K562 (cell line): ENCODE results near the gene PI4K2A. TPM values are rescaled to one million over a fixed set of nuclear protein-coding genes. Genes with fewer than 3 reads are reported as not detected.

Experiments used
- ATAC-seq: fragments of 200-7000 bp; cut with Tn5 transposase; 3 replicates; pipeline ENCODE4 v1.9.1; 2020; ENCODE audit warnings: moderate library complexity
- BruUV-seq: library from RNA; stranded (reverse); fragments of 400-500 nt; replicated peaks from 2 replicates; lab custom pipeline; 2021; lab: Mats Ljungman, UMichigan
- CTCF ChIA-PET: fragments of 300-600 bp; formaldehyde crosslinking; extraction: SDS; loops from one replicate; lab custom pipeline; 2021; ENCODE audit warnings: low intra/inter-chr PET ratio; lab: Yijun Ruan, JAX
- POLR2A ChIA-PET: fragments of 300-600, 350-650 bp; sonication (Branson Sonifier 250); formaldehyde crosslinking; extraction: SDS; loops from one replicate; lab custom pipeline; 2021; ENCODE audit warnings: antibody characterized with exemption, inconsistent platforms; lab: Yijun Ruan, JAX
- DNase-seq, 4 experiments: peaks; one replicate each; pipeline versions ENCODE4 v3.0.0 to v3.0.0-alpha.2; 2011 to 2018; ENCODE audit warnings: low spot score in 3 of 4, mixed read lengths in 3 of 4; ENCODE audit errors: extremely low read depth in 1 of 4
- FAIRE-seq: peaks from 2 replicates; lab custom pipeline; 2011; peaks lifted over from hg19 to GRCh38; lab: Jason Lieb, UNC
- H2AFZ ChIP-seq: 2 replicates; pipeline ENCODE4 v1.6.0; 2011; ENCODE audit warnings: low read depth, low read length, control low read depth, inconsistent platforms
- H3K27ac ChIP-seq: fragments of 200-600 bp; 3 replicates; pipeline ENCODE4 v1.8.0; 2011; ENCODE audit warnings: low read depth, mild to moderate bottlenecking, control low read depth, inconsistent platforms, low read length, moderate library complexity, mixed read lengths; ENCODE audit errors: extremely low read depth
- H3K27me3 ChIP-seq, 2 experiments: fragments of 300-600 bp in 1 of 2; 2 replicates in 1 of 2; 3 replicates in 1 of 2; pipeline versions ENCODE4 v1.6.0 to v1.8.0; 2011; ENCODE audit warnings: inconsistent platforms in 2 of 2, low read length in 2 of 2, mild to moderate bottlenecking in 1 of 2, mixed read lengths in 1 of 2, moderate library complexity in 1 of 2; ENCODE audit not compliant: control insufficient read depth in 2 of 2, insufficient read depth in 2 of 2
- H3K36me3 ChIP-seq: fragments of 300-600 bp; 3 replicates; pipeline ENCODE4 v1.8.0; 2011; ENCODE audit warnings: mild to moderate bottlenecking, low read length, inconsistent platforms; ENCODE audit not compliant: control insufficient read depth, insufficient read depth
- H3K4me1 ChIP-seq, 2 experiments: fragments of 200-600 bp in 1 of 2; replicated peaks in 1 of 2; 2 replicates in 1 of 2; 3 replicates in 1 of 2; pipeline versions ENCODE4 v1.5.1 to v1.8.0; 2011; ENCODE audit warnings: inconsistent platforms in 2 of 2, low read length in 2 of 2, mild to moderate bottlenecking in 1 of 2, mixed read lengths in 1 of 2, moderate library complexity in 1 of 2; ENCODE audit not compliant: control insufficient read depth in 2 of 2, insufficient read depth in 2 of 2
- H3K4me2 ChIP-seq: 2 replicates; pipeline ENCODE4 v1.6.1; 2011; ENCODE audit warnings: low read length, control low read depth, inconsistent platforms, mixed read lengths; ENCODE audit not compliant: insufficient read depth
- H3K4me3 ChIP-seq: fragments of 200-600 bp; sonication (generic), shearing (Covaris generic); 2 replicates; pipeline ENCODE4 v1.5.1; 2016; ENCODE audit warnings: control low read depth, inconsistent platforms
- H3K79me2 ChIP-seq: fragments of 200-600 bp; 3 replicates; pipeline ENCODE4 v1.8.0; 2011; ENCODE audit warnings: low read length, inconsistent platforms; ENCODE audit not compliant: control insufficient read depth, insufficient read depth
- H3K9ac ChIP-seq, 2 experiments: 2 replicates each; pipeline versions ENCODE4 v1.6.0 to v1.6.1; 2011; ENCODE audit warnings: low read depth in 2 of 2, low read length in 2 of 2, control low read depth in 1 of 2, inconsistent platforms in 1 of 2, mild to moderate bottlenecking in 1 of 2, mixed read lengths in 1 of 2; ENCODE audit not compliant: insufficient read depth in 1 of 2
- H3K9me1 ChIP-seq: one replicate; pipeline ENCODE4 v1.6.0; 2011; ENCODE audit warnings: inconsistent platforms, mild to moderate bottlenecking, low read length, moderate library complexity; ENCODE audit not compliant: control insufficient read depth, insufficient read depth
- H3K9me3 ChIP-seq: replicated peaks from 2 replicates; pipeline ENCODE4 v1.5.1; 2011; ENCODE audit warnings: low read depth, low read length, inconsistent platforms; ENCODE audit not compliant: control insufficient read depth, insufficient read depth
- H4K20me1 ChIP-seq: replicated peaks from 2 replicates; pipeline ENCODE4 v1.6.1; 2011; ENCODE audit warnings: low read length, inconsistent platforms, mixed read lengths; ENCODE audit not compliant: control insufficient read depth, insufficient read depth
- DDX20 ChIP-seq: fragments of 450-650 bp; IDR thresholded peaks from 2 replicates; pipeline ENCODE4 v1.6.1; 2016; ENCODE audit warnings: missing genetic modification characterization, low read depth, mild to moderate bottlenecking, missing compliant biosample characterization, moderate library complexity
- FOXJ2 ChIP-seq: fragments of 200-800 bp; sonication (Bioruptor generic); IDR thresholded peaks from 2 replicates; pipeline ENCODE4 v1.6.1; 2016; ENCODE audit warnings: missing genetic modification characterization, missing compliant biosample characterization
- LARP7 ChIP-seq: fragments of 450-650 bp; IDR thresholded peaks from 2 replicates; pipeline ENCODE4 v1.6.1; 2016
- NCOA1 ChIP-seq: fragments of 450-650 bp; IDR thresholded peaks from 2 replicates; pipeline ENCODE4 v1.6.1; 2016; ENCODE audit warnings: low read depth
- NCOA2 ChIP-seq, 2 experiments: fragments of 450-650 bp; IDR thresholded peaks; 2 replicates each; pipeline ENCODE4 v1.6.1; 2018; ENCODE audit warnings: mild to moderate bottlenecking in 2 of 2, moderate library complexity in 1 of 2; ENCODE audit not compliant: partially characterized antibody in 2 of 2
- NELFE ChIP-seq: IDR thresholded peaks from 2 replicates; pipeline ENCODE4 v1.6.1; 2011; ENCODE audit warnings: mild to moderate bottlenecking; ENCODE audit not compliant: insufficient read depth, insufficient read length
- NFATC3 ChIP-seq: fragments of 450-650 bp; IDR thresholded peaks from 2 replicates; pipeline ENCODE4 v1.6.1; 2017; ENCODE audit warnings: mild to moderate bottlenecking
- POLR2A ChIP-seq: fragments of 450-650 bp; conservative IDR thresholded peaks from 2 replicates; pipeline ENCODE4 v1.6.1; 2016
- POU5F1 ChIP-seq: fragments of 150-350 bp; IDR thresholded peaks from 2 replicates; pipeline ENCODE4 v1.6.1; 2014; ENCODE audit warnings: borderline replicate concordance, low read length, low read depth, mild to moderate bottlenecking; ENCODE audit not compliant: partially characterized antibody
- SMARCA5 ChIP-seq: fragments of 450-650 bp; IDR thresholded peaks from 2 replicates; pipeline ENCODE4 v1.6.1; 2016
- TAL1 ChIP-seq: fragments of 450-650 bp; IDR thresholded peaks from 2 replicates; pipeline ENCODE4 v1.6.1; 2016; ENCODE audit warnings: mild to moderate bottlenecking
- TEAD1 ChIP-seq, 2 experiments: fragments of 450-650 bp in 1 of 2; sonication (generic) in 1 of 2; formaldehyde crosslinking; IDR thresholded peaks; 2 replicates each; pipeline versions ENCODE4 v1.4.0 to v1.8.0; 2020 to 2022; ENCODE audit warnings: mild to moderate bottlenecking in 2 of 2, missing genetic modification reagents in 1 of 2
- ZNF143 ChIP-seq: sonication (generic); formaldehyde crosslinking; IDR thresholded peaks from 2 replicates; pipeline ENCODE4 v1.9.0; 2022; ENCODE audit warnings: mild to moderate bottlenecking, missing genetic modification reagents
- ZNF175 ChIP-seq: fragments of 200-800 bp; sonication (Bioruptor generic); IDR thresholded peaks from 2 replicates; pipeline ENCODE4 v1.6.1; 2016; ENCODE audit warnings: low read depth, mild to moderate bottlenecking, missing genetic modification characterization, missing compliant biosample characterization
- ZNF184 ChIP-seq: sonication (generic); formaldehyde crosslinking; IDR thresholded peaks from 2 replicates; pipeline ENCODE4 v1.5.0; 2020; ENCODE audit warnings: missing genetic modification reagents
- ZNF707 ChIP-seq: fragments of 250-450 bp; sonication (Bioruptor Pico); conservative IDR thresholded peaks from 2 replicates; pipeline ENCODE4 v1.8.0; 2022; ENCODE audit warnings: inconsistent platforms, mild to moderate bottlenecking, moderate library complexity
- WGBS: fragments of 100-300 bp; shearing (Covaris generic); methylation state at CpG from one replicate; pipeline ENCODE4 v1.1.6; 2016; ENCODE audit warnings: low coverage, mixed read lengths; ENCODE audit not compliant: insufficient coverage; ENCODE audit errors: missing lambda C conversion rate; 5-methylcytosine and 5-hydroxymethylcytosine counted together
- in situ Hi-C: fragments of 300-500 bp; cut with MboI; formaldehyde crosslinking; loops from 4 replicates; pipeline ENCODE4 v1.15.0; 2018; ENCODE audit warnings: inconsistent platforms, mixed read lengths
- intact Hi-C: fragments of 100-400 bp; cut with micrococcal nuclease; formaldehyde crosslinking; loops from 2 replicates; pipeline ENCODE4 v1.14.2; 2022
- polyA plus RNA-seq, 8 experiments: library from polyadenylated mRNA; depleted of rRNA in 4 of 8; stranded (reverse) in 5 of 8; unstranded in 3 of 8; fragments of >200 nt; fragmentation: Nextera tagmentation in 2 of 8; fragmentation: Illumina TruSeq in 1 of 8; extraction: Ambion mirVana in 2 of 8; extraction: Trizol in 1 of 8; gene quantifications; 2 replicates each; pipeline versions ENCODE4 v1.2.1 to v1.2.3, GENCODE V29; 2011 to 2014; ENCODE audit warnings: inconsistent platforms in 1 of 8, missing spikeins in 1 of 8
- total RNA-seq, 7 experiments: library from RNA; depleted of rRNA in 6 of 7; stranded (reverse); fragments of >200 nt in 6 of 7; fragmentation: Illumina TruSeq in 2 of 7; extraction: Trizol in 2 of 7; gene quantifications; 2 replicates each; pipeline versions ENCODE4 v1.2.1 to v1.2.3, GENCODE V29; 2011 to 2021; ENCODE audit warnings: low replicate concordance in 1 of 7
- TF ChIP-seq, protein P1 (sequence below), 3 experiments: fragments of 200-800 bp in 1 of 3; sonication (Bioruptor generic) in 1 of 3; sonication (generic) in 1 of 3; formaldehyde crosslinking in 1 of 3; IDR thresholded peaks; 2 replicates each; pipeline versions ENCODE4 v1.6.1 to v1.8.0; 2016 to 2022; ENCODE audit warnings: mild to moderate bottlenecking in 2 of 3, missing compliant biosample characterization in 2 of 3, missing genetic modification characterization in 2 of 3, missing genetic modification reagents in 1 of 3
- TF ChIP-seq, protein P2 (sequence below): fragments of 250-450 bp; sonication (Bioruptor Pico); IDR thresholded peaks from 2 replicates; pipeline ENCODE4 v1.5.0; 2021; ENCODE audit warnings: mild to moderate bottlenecking, moderate library complexity

PI4K2A gene
- total and polyA plus RNA-seq, 9 of the 15 experiments (the other 6 are each of a cell fraction or from before 2014, with no cell fraction given): 4.4 to 28.4 (median 16.5) TPM

DNA sequence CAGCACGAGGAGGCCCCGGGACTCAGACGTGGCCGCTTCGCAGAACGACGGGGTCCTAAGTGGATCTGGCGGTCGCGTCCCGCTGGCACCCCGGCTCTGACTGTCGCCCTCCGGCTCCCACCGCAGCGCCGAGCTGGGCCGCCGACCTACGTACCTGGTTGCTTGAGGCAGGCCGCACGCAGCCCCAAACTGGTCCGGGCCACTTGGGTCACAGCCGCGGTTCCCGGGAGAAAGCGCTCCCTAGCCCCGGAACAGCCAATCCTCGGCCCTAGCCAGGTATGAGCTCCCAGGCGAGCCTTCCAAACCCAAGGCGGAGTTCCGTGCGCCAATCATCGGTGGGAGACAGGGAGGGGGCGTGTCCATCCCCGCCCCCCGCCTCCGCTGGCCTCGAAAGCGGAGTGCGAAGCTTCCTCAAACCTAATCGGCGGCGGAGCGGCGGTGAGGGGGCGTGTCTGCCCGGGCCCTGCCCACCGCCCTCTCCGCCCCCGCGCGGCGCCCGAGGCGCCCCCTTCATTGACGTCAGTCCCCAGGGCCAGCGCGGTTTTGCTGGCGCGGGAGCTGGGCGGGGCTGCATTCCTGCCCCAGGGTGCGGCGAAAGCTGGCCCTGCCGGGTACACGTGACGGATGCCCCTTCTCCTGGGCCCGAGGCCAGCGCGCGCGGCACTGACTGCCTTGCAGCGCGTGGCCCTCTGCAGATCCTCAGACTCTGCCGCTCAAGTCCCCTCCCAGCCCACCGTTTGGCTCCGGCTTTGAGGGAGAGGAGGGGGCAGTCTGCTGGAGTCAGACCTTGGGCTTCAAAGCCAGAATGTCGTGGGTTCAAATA is 46.7 kb downstream of the PI4K2A start, which contains the start of gene AVPI1:
TSS of gene AVPI1 (minus strand) at position 280 of the 823 bp plus-strand sequence. CDS start 7,336 bp downstream, outside the sequence.
- peak; percentile 91 for FAIRE-seq
- H3K79me2 ChIP-seq: peaks cover 32% of the 10 kb centered on the region
- no peaks in the 10 kb centered on the region for H3K27me3 ChIP-seq
- intact Hi-C loops: loop anchor here (10.0 kb wide), 1 partner anchor 112 kb away; the partner anchor contains the start of gene ANKRD2
- peaks cover 41 to 52% of the 10 kb centered on the region in 2 experiments; a peak in 4 of 5 replicates for H3K4me1 ChIP-seq
- in situ Hi-C loops: no loop called here
- DNase-seq: peak; percentile 92 to 96 (median 93)
- CTCF ChIA-PET: interaction anchor here (0.6 kb wide), 1 partner anchor 45 kb away, joined by 3 read pairs; no protein-coding TSS in a partner anchor
- H3K36me3 ChIP-seq: no peaks in the 10 kb centered on the region
- H3K27ac ChIP-seq: peak within 1 kb of the TSS; percentile 97
- peak within 1 kb of the TSS; percentile 91 for H3K4me2 ChIP-seq
- H4K20me1 ChIP-seq: no peaks in the 10 kb centered on the region; the same call in 1 of the 2 replicates
- under 1% methylated on average over 38 of the region's 78 CpGs for WGBS
- H3K9me3 ChIP-seq: no peaks in the 10 kb centered on the region
- no TSS peak for BruUV-seq
- H3K9me1 ChIP-seq: no peaks in the 10 kb centered on the region
- ATAC-seq: peak; percentile 93
- peak within 1 kb of the TSS; percentile 93 for H2AFZ ChIP-seq
- peak within 1 kb of the TSS; percentile 91 to 97 for H3K9ac ChIP-seq
- peak within 1 kb of the TSS; percentile 56 for H3K4me3 ChIP-seq
- POLR2A ChIA-PET: interaction anchor here (0.6 to 2.5 kb wide), 9 partner anchors 10 to 66 kb away, joined by 3 to 9 read pairs (median 4); partner anchors contain the start of gene ZFYVE27
- TF ChIP-seq DDX20 (tag) (no peak), NCOA1 (no peak), FOXJ2 (no peak), NCOA2 (IDR thresholded peaks at IDR 0.05; ENCODE audit: partially characterized antibody in 2 of 2) (no peak), POLR2A (peak; percentile 79), ZNF707 (CRISPR knock-in tag) (no peak), TAL1 (no peak), TEAD1 (CRISPR knock-in tag; IDR thresholded peaks at IDR 0.05) (peak; percentile 98 to 99), ZNF143 (CRISPR knock-in tag) (no peak; the same call in 1 of the 2 replicates), NELFE (no peak), POU5F1 (no peak), LARP7 (no peak), ZNF184 (0 out of 2 replicates have a peak, but pooled peaks have one; percentile 29), ZNF175 (0 out of 2 replicates have a peak, but pooled peaks have one; percentile 52), SMARCA5 (no peak), NFATC3 (no peak)
- TF ChIP-seq, protein P1, sequence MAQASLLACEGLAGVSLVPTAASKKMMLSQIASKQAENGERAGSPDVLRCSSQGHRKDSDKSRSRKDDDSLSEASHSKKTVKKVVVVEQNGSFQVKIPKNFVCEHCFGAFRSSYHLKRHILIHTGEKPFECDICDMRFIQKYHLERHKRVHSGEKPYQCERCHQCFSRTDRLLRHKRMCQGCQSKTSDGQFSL (CRISPR knock-in tag; IDR thresholded peaks at IDR 0.05): no peak
- TF ChIP-seq, protein P1 (tag; IDR thresholded peaks at IDR 0.05): no peak
- TF ChIP-seq, protein P2, sequence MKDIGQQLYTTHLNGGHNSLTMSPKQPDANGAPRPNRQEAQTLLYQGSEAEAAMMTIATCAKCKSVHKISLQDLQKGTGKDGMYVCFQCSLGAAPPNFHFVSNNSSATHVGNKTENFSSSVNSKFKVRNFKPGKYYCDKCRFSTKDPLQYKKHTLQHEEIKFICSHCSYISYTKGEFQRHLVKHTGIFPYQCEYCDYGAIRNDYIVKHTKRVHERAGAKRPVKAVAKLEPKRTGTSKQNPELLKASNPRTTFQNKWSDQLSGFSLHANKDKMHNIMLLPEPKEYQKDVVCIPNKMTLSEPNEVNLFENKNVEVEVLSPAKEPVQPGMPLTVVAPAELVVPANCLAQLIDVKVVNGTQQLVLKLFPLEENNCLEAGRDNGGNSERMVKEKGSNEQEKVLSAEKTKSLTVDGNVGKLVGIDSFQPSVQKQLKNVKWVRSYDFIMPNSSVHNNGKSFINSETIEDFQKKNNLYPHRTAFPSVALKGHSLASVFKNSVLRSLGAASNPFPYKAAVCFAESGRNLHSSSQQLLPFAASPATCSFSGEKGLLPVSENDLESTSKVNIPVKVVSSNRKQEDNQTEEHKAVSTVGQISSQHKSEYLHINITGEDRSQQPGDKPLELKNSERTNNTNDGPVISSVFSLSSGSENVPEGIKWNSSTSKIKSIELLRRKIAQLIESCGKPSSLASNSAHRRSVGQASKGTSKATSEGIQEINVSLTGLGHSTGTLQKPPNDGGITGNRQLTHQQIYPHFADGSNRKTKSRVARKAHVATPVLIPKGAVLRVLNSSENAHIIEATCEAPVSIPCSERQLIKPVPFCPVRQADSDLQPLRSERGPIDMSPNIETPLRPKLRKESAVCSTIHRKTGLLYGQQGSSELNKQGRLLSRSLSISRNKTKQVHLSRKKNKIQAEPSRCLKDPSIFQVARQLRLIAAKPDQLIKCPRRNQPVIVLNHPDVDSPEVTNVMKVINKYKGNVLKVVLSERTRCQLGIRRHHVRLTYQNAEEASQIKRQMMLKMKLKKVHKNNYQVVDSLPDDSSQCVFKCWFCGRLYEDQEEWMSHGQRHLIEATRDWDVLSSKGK (CRISPR knock-in tag): no peak
